GM18951 (cell line): ENCODE data around the gene PEDS1.
"Not testable (repeated sequence)": the region's sequence is repeated elsewhere in the genome, so short reads cannot be mapped to it uniquely, and the experiment has no call there.

Source experiments
- POLR2A ChIP-seq: IDR thresholded peaks from 4 replicates; pipeline ENCODE4 v1.6.1; 2011; ENCODE audit warnings: mild to moderate bottlenecking; ENCODE audit not compliant: insufficient read length, insufficient read depth; ENCODE audit errors: extremely low read depth
- in situ Hi-C: fragments of 300-500 bp; cut with MboI; formaldehyde crosslinking; loops from one replicate; pipeline ENCODE4 v1.12.0; 2022; ENCODE audit warnings: low sequenced_read_pairs, mixed read lengths, inconsistent platforms; ENCODE audit not compliant: unreplicated experiment

The PEDS1 gene

DNA sequence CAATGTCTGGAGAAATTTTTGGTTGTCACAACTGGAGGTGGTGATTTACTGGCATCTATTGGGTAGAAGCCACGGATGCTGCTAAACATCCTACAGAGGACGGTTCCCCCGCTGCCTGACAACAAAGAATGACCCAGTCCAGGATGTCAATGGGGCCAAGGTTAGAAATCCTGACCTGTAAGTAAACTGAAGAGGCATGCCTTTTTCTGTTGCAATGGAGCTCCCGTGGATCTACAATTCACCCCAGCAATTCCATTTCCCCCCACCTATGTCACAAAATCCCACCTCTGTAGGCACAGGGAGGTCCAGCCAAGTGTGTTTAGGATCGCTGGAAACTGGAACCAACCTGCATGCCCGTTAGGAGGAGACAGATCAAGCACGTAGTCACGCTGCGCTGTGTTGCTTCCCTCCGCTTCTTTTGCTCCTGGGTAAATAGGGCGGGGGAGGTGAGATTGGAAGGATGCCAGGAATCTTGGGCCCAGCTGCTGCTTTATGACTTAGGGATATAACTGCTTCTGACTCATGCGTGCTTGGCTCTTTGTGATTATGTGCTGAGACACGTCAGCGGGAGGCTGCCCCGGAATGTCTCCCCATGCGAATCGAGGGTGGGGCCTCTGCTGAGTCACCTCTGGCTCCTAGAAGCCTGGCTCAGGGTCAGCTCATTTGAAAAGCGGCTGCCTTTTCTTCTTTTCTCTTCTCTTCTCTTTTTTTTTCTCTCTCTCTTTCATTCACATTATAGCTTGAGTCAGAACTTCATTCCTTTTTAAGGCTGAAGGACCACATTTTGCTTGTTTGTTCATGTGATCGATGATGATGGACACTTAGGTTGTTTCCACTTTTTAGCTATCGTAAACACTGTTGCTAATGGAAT, 12.4 kb upstream of the PEDS1 start:
- peak; percentile 62 for TF ChIP-seq POLR2A
- in situ Hi-C loops: no loop called here

DNA sequence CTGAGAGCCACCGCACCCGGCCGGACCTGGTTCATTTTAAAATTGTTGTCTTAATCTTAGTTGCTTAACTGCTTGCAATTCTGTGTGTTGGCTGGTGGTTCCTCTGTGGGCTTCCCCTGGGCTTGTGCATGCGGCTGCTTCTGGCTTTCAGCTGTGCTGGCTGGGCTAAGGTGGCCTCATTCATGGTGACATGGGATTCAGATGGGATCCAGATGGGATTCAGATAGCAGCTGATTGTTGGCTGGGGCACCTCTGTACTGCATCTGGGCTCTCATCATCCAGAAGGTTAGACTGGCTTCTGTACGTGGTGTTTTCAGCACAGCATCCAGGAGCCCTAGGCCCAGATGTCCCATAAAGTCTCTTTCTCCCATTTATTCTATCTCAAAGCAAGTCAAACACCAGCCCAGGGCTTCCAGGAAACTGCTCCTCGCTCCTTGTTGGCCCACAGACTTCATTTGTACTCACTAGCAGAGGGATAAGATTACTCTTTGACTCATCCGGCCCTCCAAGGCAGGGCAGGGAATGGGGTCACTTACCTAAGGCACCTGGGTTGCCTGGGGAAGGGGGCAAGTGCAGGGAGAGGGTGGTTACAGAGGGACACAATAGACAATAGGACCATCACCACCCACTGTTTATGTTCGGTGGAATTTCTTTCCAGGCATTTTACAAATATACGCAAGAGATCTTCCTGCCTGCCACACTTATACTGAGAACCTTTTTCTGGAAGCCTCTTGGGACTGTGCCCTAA, 10.2 kb upstream of the PEDS1 start:
- in situ Hi-C loops: no loop called here
- no peak for TF ChIP-seq POLR2A

DNA sequence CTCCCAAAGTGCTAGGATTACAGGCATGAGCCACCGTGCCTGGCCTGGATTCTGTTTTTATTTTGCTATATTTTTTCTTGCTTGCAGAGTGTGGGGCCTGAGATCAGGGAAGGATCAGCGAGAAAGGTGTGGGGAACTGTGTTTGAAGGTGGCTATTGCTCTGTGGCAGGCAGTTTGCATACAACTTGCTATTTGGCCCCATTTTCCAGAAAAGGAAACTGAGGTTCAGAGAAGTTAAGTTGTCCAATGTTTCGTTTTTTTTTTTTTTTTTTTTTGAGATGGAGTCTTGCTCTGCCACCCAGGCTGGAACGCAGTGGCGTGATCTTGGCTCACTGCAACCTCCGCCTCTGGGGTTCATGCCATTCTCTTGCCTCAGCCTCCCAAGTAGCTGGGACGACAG, 8.0 kb upstream of the PEDS1 start:
- in situ Hi-C loops: not testable (repeated sequence)

DNA sequence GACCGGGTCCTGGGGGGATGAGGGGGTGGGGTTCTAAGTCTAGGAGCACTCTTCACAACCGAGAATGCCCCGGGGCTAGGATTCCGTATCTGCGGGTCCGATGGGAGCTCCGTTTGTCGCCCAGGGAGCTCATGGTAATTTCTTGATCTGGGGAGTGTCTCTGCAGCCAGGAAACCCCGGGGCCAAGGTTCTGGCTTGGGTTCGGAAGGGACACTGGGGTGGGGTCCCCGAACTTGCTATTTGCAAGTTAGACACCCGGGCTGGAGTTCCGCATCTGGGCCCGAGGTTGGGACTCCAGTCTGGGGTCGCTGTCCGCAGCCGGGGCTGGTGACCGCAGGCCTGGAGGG, 397 bp downstream of the PEDS1 start:
- TF ChIP-seq POLR2A: no peak
- in situ Hi-C loops: no loop called here

DNA sequence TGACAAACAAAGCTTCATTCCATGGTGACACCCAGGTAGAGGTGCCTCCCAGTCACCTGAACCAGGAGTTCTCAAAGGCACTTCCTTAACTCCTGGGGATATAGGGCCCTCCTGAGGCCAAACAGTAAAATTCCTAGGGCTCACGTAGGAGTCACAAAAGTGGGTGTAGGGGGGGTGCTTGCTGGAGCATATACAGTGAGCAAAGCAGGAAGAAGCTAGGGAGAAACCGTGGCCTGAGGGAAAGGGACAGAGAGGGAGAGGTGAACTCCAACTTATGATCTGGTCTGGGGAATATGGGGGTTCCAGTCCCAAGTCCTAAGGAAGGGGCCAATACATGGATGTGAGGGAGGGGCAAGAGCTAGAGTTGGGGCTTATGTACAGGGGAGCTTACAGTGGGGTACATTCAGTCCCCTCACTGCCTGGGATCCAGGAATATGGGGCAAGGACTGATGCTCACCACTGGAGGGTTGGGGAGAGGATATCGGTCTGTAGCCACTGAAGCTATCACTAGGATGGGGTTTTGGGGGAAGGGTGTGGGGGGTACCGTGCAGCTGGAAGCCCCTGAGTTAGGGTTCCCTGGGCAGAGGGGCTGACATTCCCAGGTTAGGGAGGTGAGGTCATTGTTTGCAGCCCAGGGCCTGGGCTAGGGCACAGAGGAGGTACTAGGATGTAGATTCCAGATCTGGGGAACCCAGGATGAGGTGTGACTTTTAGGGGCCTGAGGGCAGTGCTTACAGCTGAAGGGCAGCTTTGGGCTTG, 950 bp downstream of the PEDS1 start:
- in situ Hi-C loops: no loop called here
- no peak for TF ChIP-seq POLR2A

DNA sequence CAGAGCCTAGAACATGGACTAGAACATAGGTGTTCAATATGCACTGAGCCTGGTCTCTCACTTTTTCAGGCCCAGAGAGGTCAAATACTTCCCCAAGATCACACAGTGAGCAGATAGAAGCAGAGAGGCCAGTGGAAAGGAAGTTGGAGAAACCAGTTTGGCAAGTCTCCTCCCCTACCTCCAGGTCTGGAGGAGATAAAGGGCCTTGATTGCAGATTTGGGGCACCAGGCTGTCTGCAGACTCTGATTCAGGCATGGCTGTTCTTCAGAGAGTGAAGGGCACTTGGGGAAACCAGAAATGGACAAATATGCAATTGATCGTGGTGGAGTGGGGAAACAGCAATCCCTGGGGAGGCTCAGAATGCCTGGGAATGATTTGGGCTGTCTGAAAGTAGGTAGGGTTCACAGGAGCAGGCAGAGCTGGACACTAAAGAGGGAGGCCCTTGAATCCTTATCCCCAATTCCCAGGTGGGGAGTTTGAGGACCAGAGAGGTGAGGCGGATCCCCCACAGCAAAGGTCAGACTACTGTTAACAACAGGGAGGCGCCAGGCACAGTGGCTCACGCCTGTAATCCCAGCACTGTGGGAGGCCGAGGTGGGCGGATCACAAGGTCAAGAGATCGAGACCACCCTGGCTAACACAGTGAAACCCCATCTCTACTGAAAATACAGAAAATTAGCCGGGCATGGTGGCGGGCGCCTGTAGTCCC, 2.3 kb downstream of the PEDS1 start:
- no peak for TF ChIP-seq POLR2A
- in situ Hi-C loops: no loop called here

DNA sequence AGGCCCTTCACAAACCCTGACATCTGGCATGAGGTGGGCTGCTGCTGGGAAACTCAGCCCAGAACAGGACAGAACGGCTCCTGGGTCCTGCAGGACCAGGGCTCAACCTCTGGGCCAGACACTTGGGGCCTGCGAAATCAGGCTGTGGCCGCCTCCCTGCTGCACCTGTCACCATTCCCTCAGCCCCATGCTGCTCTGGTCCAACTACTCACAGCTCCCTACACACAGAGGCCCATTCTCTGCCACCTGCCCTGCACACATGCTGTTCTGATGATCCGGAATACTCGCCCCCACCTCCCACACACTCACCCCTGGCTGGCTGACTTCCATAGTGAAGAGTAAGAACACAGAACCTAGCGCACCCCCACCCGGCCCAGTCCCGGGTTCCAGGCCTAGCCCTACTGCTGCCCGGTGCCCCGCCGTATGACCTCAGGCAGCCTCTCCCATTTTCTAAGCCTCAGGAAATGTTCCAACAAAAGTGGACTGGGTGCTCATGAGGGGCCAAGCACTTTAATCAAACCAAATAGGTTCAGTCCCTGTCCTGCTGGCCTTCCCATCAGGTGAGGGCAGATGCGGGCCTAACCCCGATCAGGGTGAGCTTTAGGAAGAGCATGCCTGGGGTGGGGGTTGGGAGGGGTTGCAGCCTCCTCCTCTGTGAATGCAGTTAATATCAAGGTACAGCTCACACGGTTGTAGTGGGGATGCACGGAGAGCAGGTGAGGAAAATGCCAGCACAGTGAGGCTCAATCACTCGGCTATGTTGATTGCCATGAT, 3.9 kb downstream of the PEDS1 start:
- no peak for TF ChIP-seq POLR2A
- in situ Hi-C loops: no loop called here

DNA sequence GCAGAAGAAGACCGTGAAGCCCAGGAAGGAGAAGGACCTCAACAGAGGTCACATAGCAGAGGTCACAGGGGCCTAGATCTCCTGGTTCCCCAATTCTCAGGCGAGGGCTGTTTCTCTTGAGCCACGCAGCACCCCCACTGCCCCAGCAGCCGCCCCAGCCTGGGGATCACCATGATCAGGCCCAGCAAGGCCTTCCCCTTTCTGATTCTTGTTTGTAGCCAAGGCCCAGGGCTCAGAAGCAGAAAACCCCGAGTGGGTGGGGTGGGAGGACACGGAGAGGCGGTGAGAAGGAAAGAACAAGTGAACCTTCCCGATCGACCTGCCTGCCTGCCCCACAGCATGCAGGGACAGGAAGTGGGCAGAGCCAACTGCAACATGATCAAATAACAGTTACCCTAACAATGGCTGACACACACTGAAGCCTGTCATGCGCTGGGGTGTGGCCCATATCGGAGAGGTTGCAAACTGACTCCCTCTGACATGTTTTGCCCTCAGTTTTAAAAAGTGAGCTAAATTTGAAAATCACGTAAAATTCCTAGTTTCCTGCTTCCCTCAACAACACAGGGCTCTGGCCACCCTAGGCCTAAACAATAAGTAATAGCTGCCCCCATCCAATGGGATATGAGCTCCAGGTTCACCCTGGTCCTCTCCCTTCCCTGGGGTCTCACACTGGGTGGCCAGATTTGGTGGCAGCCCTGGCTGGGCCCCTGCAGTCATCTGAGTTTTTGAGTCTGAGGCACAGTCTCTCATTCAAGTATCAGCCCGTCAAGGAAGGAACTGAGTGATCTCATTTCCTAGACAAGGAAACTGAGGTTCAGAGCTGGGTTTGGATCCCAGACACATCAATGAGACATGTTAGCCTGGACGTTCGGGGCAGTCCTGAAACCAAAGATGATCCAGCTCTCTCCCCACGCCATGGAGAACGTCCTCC, 6.5 kb downstream of the PEDS1 start:
- in situ Hi-C loops: no loop called here
- TF ChIP-seq POLR2A: peak; percentile 39

DNA sequence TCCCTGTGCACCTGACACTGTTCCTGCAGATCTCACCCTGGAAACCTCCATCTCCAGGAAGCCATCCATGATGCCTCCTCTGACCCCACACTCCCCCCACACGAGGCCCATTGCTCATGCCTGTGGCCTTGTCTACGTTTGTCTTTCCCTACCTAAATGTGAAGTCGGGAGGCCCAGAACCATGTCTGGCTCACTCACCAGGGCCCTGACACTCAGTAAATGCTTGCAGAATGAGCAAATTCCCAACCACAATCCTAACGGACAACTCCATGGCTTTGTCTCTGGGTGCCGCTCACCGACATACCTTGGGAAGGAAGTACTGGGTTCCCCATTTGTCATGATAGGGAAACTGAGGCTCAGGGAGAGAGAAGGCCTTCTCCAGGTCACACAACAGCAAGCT, 7.3 kb downstream of the PEDS1 start:
- no peak for TF ChIP-seq POLR2A
- in situ Hi-C loops: no loop called here

DNA sequence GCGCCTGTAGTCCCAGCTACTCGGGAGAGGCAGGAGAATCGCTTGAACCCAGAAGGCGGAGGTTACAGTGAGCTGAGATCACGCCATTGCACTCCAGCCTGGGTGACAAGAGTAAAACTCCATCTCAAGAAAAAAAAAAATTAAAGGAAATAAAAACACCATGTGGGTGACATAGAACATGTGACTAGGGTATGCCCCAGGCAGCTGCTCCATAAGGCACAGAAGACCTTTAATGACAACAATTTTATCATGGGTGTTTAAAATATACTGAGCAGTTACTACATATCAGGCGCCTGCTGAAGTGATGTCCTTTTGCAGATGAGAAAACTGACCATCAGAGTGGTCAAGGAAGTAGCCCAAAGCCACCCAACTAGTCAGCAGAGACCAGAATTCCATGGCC, 8.0 kb downstream of the PEDS1 start:
- in situ Hi-C loops: no loop called here
- TF ChIP-seq POLR2A: no peak

DNA sequence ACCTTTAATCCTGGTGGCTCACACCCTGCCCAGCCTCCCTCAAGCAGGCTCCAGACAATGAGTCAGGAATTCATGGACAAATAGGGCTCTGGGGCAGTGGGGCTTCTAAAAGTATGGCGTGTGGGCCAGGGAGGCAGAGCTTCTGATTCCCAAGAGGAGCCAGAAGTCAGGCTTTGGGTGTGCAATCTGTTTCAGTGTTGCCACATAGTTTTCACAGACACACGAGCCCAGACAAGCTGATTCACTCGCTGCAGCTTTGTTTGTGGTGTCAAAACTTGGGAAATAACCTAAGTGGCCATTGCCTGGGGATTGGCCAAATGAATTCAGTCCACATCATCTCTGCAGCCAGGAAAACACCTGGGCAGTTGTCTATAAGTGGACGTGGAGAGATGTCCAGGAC, 9.2 kb downstream of the PEDS1 start:
- in situ Hi-C loops: no loop called here
- no peak for TF ChIP-seq POLR2A
